HG03571 (cell line): Measurements from ENCODE around the gene SGCD.
"Not testable (repeated sequence)": the region's sequence is repeated elsewhere in the genome, so short reads cannot be mapped to it uniquely, and the experiment has no call there.

ENCODE experiments used
- ATAC-seq: cut with Tn5 transposase; IDR thresholded peaks from one replicate; pipeline ENCODE4 v1.9.1; 2021; ENCODE audit not compliant: unreplicated experiment

SGCD gene

DNA sequence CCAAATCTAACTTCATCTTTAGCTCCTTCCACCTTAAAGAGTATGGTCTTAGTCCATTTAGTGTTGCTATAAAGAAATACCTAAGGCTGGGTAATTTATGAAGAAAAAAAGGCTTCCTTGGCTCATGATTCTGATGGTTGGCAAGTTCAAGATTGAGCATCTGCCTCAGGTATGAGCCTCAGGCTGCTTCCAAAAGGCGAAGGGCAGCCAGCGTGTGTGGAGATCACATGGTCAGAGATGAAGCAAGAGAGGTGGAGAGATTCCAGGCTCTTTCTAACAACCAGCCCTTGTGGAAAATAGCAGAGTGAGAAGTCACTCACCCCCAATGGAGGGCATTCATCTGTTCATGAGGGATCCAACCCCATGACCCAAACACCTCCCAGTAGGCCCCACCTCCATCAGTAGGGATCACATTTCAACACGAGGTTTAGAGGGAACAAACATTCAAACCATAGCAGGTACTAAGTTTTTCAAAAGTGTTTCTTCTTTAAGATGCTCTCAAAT, 225.9 kb downstream of the SGCD start:
- no peak for ATAC-seq

DNA sequence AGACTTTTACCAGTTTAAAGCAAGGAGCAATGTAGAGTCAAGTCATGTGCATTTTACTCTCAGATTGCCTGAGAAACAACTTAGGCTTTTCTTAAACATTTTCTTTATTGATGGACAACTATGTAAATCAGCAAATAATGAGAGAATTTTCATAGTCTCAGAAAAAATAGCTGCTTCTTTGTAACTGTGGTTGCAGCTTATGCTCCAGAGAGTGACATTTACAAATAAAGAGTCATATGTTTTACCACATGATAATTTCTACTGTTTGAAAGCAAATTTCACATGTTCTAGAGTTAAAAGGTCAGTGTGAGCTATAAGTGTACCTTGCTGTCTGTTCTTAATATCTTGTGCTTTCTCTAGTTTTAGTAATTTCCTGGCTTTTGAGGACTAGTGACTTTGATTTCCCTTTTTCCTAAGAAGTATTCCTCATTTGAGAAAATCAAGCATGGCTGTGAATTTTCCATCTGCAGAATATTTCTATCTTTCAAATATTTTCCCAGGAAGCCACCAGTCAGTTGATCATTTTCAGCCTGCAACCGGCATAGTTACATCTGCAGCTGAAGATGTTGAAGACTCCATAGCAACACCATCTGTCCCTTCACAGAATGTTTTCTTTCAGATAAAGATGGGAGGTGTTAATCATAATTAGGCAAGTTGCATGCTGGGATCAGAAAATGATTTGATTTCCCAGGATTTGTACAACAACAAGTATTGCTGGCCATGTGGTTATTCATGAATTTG, 229.9 kb downstream of the SGCD start:
- no peak for ATAC-seq

DNA sequence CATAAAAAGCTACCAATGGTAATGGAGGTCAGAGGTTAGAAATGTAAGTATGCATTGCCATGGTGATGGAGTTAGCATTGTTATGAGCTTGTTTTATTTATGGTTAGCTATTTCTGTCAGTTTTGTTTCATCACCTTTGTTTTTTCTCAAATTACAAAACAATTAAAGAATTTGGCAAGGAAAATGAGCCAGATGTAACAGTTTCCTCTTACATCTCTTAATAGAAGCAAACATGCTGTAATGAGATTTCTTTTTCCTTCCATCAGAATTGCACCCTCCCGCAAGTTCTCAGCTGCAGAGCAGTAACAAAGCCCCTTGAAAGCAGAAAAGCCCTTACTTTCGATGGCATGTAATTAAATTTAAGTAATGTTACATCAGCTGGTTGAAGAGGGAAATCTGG, 233.0 kb downstream of the SGCD start:
- ATAC-seq: no peak

DNA sequence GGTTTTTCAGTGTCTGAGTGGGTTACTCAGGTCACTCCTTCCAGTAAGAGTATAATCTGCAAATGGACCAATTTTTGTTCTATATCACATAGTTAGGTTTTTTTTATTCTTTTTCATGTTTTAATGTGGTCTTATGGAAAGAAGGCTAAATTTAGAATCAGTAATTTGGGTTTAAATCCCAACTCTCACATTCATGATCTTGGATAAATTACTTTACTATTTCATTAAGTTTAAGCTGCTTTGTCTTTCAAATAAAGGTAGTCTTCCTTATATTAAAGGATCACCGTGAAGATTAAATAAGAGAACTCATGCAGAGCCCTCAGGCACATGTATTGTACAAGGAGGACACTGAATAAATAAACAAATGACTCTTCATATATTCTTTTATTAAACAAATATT, 234.7 kb downstream of the SGCD start:
- no peak for ATAC-seq

DNA sequence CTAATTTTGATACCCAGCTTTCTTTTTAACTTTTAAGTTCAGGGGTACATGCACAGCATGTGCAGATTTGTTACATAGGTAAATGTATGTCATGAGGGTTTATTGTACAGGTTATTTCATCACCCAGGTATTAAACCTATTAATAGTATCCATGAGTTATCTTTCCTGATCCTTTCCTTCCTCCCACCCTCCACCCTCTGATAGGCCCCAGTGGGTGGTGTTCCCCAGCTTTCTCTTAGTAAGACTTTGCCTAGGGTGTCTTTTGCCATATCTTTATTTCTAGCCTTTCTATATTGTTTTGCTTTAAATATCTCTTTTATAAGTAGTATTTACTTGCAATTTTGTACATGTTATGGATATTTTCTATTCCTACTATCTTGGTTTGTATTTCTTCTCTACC, 243.7 kb downstream of the SGCD start:
- ATAC-seq: no peak

DNA sequence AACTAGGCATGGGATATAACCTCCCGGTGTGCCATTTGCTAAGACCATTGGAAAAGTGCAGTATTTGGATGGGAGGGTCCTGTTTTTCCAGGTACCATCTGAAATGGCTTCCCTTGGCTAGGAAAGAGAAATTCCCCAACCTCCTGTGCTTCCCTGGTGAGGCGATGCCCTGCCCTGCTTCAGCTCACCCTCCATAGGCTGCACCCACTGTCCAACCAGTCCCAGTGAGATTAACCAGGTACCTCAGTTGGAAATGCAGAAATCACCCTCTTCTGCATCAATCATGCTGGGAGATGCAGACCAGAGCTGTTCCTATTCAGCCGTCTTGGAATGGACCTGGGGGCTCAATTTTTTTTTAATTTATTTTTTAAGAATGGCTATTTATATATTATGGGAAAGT, 254.8 kb downstream of the SGCD start:
- ATAC-seq: no peak

DNA sequence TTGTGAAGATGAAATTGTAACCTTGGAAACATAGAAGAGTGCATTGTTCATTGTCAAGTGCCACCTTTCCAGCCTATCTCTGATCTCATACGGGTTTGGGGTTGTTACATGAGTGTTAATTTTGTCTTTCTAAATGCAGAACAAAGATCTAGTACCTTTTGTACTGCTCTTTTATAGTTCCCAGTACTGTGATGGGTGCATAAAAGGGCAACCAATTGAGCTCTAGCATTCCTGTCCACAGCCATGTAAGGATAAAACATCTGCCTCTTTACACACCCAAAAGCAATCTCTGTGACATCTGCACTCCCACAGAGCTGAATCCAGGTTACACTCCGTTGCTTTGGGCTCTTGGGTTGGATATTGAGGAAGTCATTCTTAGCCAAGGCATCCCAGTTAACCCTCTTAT, 255.2 kb downstream of the SGCD start:
- ATAC-seq: no peak

DNA sequence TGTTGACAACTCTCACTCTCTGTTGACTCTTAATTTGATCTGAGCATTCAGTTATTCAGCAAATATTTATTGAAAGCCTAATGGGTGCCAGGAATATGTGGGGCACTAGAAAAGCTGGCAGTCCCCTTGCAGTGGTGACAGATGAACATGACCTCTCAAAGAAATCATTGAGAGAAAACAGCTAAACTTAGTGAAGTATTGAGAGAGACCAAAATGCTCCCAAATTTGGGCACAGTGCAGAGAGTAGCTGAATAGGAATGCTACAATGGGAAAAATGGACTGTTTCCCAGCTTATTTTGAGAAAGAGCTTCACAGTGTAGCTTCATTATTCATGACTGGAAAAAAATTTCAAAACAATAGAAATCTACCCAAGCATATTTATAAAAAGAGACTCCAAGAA, 257.9 kb downstream of the SGCD start:
- ATAC-seq: no peak

DNA sequence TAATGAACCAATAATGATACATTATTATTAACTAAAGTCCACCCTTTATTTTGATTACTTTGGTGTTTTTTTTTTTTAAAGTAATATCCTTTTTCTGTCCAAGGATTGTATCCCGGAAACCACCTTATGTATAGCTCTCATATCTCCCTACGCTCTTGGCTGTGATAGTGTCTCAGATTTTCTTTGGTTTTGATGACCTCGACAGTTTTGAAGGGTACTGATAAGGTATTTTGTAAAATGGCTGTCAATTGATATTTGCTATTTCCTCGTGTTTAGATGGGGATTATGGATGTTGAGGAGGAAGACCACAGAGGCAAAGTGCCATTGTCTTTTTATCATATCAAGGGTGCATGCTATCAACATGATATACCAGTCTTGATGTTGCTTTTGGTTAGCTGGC, 259.0 kb downstream of the SGCD start:
- ATAC-seq: no peak

DNA sequence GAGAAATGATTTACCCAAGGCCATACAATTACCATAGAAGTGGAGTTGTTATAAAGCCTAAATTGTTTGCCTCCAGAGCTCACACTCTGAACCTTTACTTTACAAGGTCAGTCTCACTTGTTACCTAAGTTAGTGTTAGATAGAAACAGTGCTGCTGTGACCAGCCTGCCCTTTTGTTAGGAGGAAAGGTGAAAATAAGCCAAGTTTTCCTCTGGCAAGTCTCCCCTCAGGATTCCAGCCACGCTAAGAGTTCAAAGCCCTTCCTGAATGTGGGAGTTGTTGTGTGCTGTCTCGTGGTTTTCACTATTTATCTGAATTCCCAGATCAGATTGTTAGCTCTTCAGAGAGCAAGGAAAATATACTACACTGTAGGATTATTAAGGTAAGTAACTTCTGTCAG, 260.0 kb downstream of the SGCD start:
- ATAC-seq: no peak

DNA sequence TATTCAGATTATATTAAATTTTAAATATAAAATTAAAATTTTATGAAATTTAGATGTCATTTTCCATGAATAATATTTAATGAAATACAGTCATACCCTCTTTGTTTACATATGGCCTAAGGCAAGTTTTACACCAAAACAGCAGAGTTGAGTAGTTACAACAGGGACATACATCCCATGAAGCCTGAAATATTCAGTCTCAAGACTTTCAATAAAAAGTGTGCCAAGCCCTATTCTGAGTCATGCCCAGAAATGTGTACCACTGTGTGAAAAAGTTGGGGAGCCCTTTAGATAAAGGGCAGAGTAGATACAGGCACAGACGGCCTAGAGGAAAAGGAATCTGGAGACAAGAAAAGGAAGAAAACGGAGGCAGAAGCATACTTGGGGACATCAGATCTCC, 261.3 kb downstream of the SGCD start:
- no peak for ATAC-seq

DNA sequence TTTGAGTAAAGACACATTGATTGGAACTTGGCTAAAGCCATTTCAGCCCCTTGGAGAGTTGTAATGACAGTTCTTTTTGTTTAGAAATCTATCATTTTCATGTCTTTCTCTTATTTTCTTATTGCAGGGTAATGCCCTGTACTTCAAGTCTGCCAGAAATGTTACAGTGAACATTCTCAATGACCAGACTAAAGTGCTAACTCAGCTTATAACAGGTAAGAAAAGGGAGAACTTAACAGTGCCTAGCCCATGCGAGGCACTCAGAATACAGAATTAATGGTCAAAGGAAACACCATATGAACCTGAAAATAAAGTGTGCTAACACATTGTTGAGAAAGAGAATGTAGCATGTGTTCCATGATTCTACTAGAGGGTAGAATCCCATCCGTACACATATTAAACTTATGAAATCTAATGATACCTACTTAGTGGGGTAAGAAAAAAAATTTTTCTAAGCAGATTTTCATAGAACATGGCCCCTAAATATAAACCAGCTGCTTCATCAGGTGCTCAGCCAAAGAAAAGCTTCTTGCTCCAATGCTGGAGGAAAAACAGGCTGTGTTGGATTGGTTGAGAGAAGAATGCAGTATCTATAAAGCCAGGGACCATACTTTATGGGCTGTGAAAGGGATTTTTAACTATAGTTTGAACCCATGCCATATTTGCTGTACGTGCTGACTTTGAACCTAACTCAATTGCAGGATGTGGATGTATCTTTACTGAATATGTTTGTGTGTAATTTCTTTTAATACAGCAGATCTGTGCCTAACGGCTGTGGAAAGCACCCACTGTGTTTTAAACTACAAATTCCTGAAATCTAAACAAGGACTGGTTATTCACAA, 262.4 kb downstream of the SGCD start:
- no peak for ATAC-seq

DNA sequence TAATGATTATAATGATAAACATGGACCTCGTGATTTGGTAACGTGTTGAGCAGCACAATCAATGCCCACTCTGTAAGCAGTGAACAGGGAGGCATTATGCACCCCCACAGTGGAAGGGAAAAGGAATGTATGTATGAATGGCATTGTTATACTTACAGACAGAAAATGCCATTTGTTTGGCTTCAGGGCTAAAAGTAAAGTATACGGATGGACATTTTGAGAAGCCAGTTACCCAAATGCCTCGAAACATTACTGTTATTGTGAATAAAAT, 262.9 kb downstream of the SGCD start:
- no peak for ATAC-seq

DNA sequence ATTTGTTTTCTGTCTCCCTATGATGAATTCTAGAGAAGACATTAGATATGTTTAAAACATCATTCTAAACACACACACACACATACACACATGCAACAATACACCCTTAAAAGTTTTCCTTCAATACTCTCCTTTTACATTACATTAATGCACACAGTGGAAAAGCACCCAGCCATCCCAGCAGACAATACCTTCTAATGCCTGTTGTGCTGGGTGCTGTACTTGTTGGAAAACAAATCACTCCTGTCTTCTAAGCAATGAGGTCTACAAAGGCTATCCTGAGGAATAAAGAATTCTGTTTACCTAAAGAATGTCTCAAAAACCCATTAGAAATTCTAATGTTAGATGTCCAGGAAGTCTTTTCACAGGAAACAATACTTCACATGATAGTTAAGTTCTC, 264.0 kb downstream of the SGCD start:
- no peak for ATAC-seq

DNA sequence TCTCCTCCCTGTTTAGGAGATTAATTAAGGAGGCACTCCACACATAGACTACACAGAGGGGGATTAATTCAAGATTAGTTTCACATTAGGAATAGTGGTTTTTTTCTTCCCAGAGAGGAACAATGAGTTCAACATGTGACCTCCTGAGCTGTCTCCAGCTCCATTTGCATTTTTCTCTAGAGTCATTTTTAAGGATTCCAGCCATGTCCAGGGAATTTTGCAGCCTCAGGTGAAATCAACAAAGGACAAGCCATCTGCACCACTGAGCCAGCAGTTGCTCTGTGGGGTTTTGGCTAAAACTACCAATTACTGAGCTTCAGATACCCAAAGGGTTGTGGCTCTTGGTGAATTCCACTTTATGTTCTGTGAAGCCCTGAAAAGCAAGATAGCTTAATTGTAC, 264.7 kb downstream of the SGCD start:
- no peak for ATAC-seq

DNA sequence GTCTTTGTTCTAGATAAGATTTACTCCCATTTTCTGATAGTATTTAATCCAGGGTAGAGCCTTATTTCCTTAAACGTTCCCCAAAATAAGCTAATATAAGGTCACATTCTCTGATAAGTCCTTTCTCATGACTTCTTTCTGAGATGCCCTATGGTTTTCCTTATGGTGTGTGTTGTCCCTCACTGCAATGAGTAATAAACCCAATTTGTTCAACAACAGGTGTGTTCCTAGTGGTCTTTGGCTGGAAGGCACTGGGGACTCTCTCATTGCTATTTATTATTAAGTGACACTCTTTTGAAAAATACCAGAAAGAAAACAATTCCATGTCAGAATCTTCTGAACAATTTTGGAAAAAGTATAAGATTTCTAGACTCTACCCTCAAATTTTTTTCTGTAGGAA, 266.6 kb downstream of the SGCD start:
- ATAC-seq: no peak

DNA sequence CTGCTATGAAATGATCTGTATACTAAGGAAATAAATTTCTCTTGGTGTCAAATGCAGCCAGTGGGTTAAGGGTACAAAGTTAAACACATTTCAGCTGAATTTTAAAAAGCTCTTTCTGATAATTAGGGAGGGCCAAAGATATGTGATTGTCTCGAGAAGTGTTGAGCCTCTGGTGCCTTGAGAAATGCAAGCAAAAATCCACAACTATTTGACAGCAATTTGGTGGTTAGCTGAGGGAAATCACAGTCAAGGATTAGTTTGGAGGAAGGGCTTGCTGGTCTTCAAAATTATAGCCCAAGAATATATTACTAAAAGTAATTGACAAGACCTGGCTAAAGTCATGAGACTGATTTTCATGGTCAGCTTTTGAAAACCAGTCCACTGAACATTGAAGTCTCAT, 267.4 kb downstream of the SGCD start:
- no peak for ATAC-seq

DNA sequence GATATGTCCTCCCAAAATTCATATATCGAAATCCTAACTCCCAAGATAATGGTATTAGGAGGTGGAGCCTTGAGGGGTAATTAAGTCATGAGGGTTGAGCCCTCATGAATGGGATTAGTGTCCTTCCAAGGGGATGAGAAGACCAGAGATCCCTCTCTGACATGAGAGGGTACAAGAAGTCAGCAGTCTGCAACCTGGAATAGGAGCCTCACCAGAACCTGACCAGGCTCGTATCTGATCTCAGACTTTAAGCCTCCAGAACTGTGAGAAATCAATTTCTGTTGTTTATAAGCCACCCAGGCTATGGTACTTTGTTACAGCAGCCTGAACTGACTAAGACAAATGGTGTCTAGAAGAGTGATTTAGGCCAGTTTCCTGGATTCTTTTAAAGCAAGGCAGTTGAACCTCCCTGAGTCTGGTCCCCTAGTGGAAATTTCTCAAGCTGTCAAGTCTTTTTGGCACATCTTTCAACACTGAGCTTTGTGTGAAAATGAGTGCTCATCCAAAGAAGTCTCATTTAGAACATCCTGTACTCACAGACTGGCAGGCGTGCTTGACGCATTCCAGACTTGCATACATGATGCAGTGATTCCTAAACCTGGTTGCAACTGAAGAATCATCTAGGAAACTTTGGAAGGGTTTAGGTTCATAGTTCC, 268.3 kb downstream of the SGCD start:
- no peak for ATAC-seq

DNA sequence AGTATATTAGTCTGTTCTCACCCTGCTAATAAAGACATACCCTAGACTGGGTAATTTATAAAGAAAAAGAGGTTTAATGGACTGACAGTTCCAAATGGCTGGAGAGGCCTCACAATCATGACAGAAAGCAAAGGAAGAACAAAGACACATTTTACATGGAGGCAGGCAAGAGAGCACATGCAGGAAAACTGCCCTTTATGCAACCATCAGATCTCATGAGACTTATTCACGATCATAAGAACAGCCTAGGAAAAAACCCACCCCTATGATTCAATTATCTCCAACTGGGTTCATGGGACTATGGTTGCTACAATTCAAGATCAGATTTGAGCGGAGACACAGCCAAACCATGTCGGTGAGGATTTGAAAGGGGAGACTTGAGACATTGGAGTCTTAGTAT, 270.3 kb downstream of the SGCD start:
- no peak for ATAC-seq

DNA sequence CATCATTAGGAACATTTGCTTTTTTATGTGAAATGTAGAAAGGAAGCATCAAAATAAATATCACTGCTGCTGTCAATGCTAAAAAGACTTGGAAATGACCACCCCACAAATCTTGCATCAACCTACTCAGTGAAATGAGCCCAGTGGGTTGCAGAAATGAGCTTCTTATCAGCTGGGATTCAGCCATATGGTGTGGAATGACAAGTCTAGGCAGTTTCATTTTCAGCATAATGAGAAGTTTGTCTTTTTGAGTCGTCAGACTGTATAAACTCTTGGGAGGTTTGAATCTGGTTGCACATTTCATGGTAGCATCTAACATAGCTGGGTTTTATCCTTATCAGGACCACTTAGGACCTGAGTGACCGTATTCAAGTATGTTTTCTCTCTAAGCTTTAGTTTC, 272.0 kb downstream of the SGCD start:
- ATAC-seq: no peak

DNA sequence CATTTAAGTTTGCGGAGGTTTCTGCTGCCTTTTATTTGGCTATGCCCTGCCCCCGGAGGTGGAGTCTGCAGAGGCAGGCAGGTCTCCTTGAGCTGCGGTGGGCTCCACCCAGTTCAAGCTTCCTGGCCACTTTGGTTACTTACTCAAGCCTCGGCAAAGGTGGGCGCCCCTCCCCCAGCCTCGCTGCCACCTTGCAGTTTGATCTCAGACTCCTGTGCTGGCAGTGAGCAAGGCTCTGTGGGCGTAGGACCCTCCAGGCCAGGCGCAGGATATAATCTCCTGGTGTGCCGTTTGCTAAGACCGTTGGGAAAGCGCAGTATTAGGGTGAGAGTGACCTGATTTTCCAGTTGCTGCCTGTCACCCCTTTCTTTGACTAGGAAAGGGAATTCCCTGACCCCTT, 283.6 kb downstream of the SGCD start:
- not testable (repeated sequence) for ATAC-seq

DNA sequence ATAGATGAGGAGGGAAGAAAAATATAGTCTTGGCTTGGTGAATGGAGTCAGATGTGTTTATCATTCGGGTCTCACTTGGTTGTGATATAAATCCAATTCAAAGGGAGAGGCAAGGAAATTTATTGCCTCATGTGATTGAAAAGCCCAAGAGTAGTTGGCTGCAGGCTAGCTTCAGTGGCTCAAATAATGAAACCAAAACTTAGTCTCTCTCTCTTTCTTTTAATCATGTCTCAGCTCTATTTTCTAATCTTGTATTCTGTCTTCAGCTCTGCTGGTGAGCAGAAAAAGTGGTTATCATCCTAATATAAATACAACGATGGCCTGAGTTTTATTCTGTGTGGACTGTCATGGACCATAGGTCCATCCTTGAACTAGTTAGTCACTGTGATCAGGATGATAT, 288.9 kb downstream of the SGCD start:
- ATAC-seq: no peak
